GM13976 (cell line): ENCODE measurements around the gene ACR.

Experiments
- DNase-seq: peaks from one replicate; pipeline ENCODE4 v3.0.0; 2012; ENCODE audit warnings: low spot score
- CTCF ChIP-seq: IDR thresholded peaks from 2 replicates; pipeline ENCODE4 v1.5.1; 2012; ENCODE audit warnings: borderline replicate concordance, mild to moderate bottlenecking; ENCODE audit not compliant: insufficient read depth; ENCODE audit errors: extremely low read depth, missing control alignments, control extremely low read depth
- in situ Hi-C: fragments of 300-500 bp; cut with MboI; formaldehyde crosslinking; loops from one replicate; pipeline ENCODE4 v1.12.0; 2022; ENCODE audit warnings: low sequenced_read_pairs, mixed read lengths, inconsistent platforms; ENCODE audit not compliant: unreplicated experiment

The ACR gene

DNA sequence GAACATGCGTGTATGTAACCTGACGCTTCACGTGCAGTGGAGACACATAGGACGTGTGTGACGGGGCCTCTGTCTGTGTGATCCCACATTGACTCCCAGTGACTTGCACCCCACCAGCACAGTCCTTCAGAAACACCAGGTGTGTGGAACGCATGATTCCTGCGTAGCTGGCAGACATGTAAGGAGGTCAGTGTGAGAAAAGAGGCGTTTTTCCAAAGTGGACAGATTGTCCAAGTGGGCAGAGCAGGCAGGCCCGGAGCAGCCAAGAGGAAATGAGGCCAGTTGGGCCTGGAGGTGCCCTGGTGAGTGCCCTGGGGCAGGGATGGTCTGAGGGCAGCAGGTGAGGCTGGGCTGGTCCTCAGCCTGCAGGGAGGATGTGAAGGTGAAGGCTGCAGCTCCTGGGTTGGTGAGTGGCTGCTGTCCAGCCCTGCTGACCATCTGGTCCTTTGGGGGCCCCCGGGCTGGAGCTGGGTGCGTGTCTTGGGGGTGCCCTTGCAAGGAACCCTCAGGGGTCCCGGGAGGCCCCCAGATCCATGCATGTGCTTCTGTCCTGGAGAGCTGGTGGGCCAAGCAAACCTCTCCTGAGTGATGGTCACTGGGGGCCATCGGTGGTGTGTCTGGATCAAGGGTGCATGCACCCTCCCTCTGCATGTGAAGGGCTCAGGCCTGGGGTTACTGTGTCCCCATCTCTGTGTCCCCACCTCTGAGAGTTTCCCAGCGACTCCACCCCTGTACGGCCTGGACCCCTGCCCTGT, 38.8 kb upstream of the ACR start:
- TF ChIP-seq CTCF, result no peak
- no peak for DNase-seq
- in situ Hi-C loops, result no loop called here

GRCh38 chr22:50699756-50700386, 38.1 kb upstream of the ACR start:
- no peak for TF ChIP-seq CTCF
- in situ Hi-C loops, result no loop called here
- DNase-seq, result no peak

- in situ Hi-C loops, result no loop called here
- DNase-seq, result no peak
- no peak for TF ChIP-seq CTCF
These were observed 37.5 kb upstream of the ACR start for GRCh38 chr22:50700387-50701075.

DNA sequence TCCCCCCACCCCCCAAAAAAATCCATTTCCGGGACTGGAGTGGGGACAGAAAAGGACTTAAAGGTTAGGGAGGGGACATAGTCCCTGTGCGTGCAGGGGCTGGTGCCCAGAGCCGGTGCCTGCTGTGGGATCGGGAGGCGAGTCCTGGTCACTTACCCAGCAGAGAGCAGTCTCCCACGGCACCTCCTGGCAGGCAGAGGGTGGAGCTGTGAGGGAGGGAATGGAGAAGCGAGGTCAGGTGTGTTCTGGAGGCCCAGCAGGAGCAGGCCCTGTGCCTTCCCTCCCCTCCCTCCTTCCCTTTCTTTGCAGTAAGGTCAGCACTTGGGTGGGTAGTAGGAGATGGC, 37.0 kb upstream of the ACR start:
- in situ Hi-C loops, result no loop called here
- DNase-seq, result no peak
- TF ChIP-seq CTCF, result no peak

GRCh38 chr22:50701428-50702154, 36.4 kb upstream of the ACR start:
- no peak for TF ChIP-seq CTCF
- in situ Hi-C loops, result no loop called here
- no peak for DNase-seq

DNA sequence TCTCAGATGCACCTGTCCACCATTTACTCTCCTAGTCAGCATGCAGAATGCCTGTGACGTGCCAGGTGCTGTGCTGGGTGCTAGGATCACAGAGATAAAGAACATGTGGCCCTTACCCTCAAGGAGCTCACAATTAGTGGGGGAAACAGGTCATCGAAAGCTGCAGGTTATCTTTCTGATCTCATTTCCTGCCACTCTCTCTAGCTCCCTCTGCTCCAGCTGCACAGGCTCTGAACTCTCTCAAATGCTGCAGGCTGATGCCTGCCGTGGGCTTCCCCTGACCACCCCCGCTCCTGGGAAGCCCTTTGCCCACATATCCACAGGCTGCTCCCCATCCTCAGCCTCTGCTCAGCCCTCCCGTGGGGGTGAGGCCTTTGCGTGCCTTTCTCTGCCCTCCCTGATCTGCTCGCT, 35.7 kb upstream of the ACR start:
- in situ Hi-C loops, result no loop called here
- DNase-seq, result no peak
- no peak for TF ChIP-seq CTCF
